Mesendoderm (in vitro differentiated cells): ENCODE results near the gene GPR17.

Experiments
- DNase-seq: peaks from one replicate; pipeline ENCODE4 v3.0.0; 2013
- H2AK5ac ChIP-seq: 2 replicates; pipeline ENCODE4 v1.6.1; 2013; ENCODE audit warnings: low read length, inconsistent platforms
- H2BK120ac ChIP-seq: 2 replicates; pipeline ENCODE4 v1.6.1; 2013; ENCODE audit warnings: low read depth, mild to moderate bottlenecking, low read length, moderate library complexity, mixed read lengths
- H2BK15ac ChIP-seq: replicated peaks from 2 replicates; pipeline ENCODE4 v1.6.1; 2013; ENCODE audit warnings: low read depth, mild to moderate bottlenecking, moderate library complexity
- H2BK5ac ChIP-seq: 2 replicates; pipeline ENCODE4 v1.6.1; 2013; ENCODE audit warnings: low read length, inconsistent platforms
- H3K18ac ChIP-seq: 2 replicates; pipeline ENCODE4 v1.6.1; 2013; ENCODE audit warnings: mild to moderate bottlenecking, low read length, mixed read lengths
- H3K23ac ChIP-seq: one replicate; pipeline ENCODE4 v1.6.1; 2013; ENCODE audit warnings: low read length
- H3K27ac ChIP-seq: 2 replicates; pipeline ENCODE4 v1.5.1; 2013; ENCODE audit warnings: low read depth, mild to moderate bottlenecking, inconsistent platforms, low read length, moderate library complexity
- H3K27me3 ChIP-seq: 2 replicates; pipeline ENCODE4 v1.6.1; 2013; ENCODE audit warnings: low read length, control low read depth, mild to moderate bottlenecking, inconsistent platforms; ENCODE audit not compliant: insufficient read depth, poor library complexity
- H3K36me3 ChIP-seq: 2 replicates; pipeline ENCODE4 v1.6.1; 2013; ENCODE audit warnings: low read length, inconsistent platforms; ENCODE audit not compliant: control insufficient read depth, insufficient read depth
- H3K4ac ChIP-seq: one replicate; pipeline ENCODE4 v1.6.1; 2013; ENCODE audit warnings: low read depth, mild to moderate bottlenecking, low read length, moderate library complexity
- H3K4me1 ChIP-seq: 2 replicates; pipeline ENCODE4 v1.6.1; 2013; ENCODE audit warnings: low read depth, low read length, inconsistent platforms; ENCODE audit not compliant: control insufficient read depth
- H3K4me2 ChIP-seq: 2 replicates; pipeline ENCODE4 v1.6.1; 2013; ENCODE audit warnings: low read length
- H3K4me3 ChIP-seq: 2 replicates; pipeline ENCODE4 v1.5.1; 2013; ENCODE audit warnings: mild to moderate bottlenecking, low read length
- H3K56ac ChIP-seq: one replicate; pipeline ENCODE4 v1.6.1; 2013; ENCODE audit warnings: low read length
- H3K79me1 ChIP-seq: 2 replicates; pipeline ENCODE4 v1.6.1; 2013; ENCODE audit warnings: low read length, inconsistent platforms
- H3K79me2 ChIP-seq: 2 replicates; pipeline ENCODE4 v1.6.1; 2013; ENCODE audit warnings: mild to moderate bottlenecking, low read length; ENCODE audit not compliant: control insufficient read depth, insufficient read depth
- H3K9ac ChIP-seq: 2 replicates; pipeline ENCODE4 v1.6.1; 2013; ENCODE audit warnings: low read length, inconsistent platforms
- H4K5ac ChIP-seq: one replicate; pipeline ENCODE4 v1.6.1; 2013; ENCODE audit warnings: low read length
- H4K8ac ChIP-seq: one replicate; pipeline ENCODE4 v1.6.1; 2013; ENCODE audit warnings: low read depth, mild to moderate bottlenecking, control low read depth, low read length, moderate library complexity
- WGBS: extraction: QIAGEN DNeasy Blood & Tissue Kit; methylation state at CpG from one replicate; pipeline ENCODE4 v1.1.7; 2013; ENCODE audit warnings: low lambda C conversion rate, missing lambda C conversion rate; ENCODE audit not compliant: insufficient coverage; ENCODE audit errors: extremely low coverage; 5-methylcytosine and 5-hydroxymethylcytosine counted together

Gene GPR17

DNA sequence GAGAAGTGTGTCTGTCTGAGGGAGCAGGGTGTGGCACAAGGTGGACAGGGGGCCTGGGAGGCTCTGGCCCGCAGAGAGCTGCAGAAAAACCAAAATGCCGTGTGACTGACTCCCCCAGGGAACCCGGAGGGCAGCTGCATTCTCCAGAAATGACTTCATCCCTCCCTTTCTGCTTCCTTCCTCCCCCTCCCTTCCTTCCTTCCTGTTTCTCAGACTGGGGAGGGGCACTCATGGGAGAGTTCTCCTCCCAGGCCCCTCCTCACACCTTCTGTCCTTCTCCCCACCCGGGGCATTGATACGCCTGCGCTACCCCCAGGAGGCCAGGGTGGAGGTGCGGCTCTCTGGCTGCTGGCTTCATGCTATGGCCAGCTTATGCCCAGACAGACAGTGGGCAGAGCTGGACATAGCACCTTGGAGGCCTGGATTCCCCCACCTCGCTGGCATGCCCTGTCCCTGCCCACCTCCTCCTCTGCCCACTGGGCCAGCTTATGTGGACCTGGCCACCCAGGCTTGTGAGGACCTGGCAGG lies 8.2 kb upstream of the GPR17 start:
- Histone ChIP-seq H3K56ac (peak overlapping the region; percentile 97), H3K4ac (peak overlapping the region; percentile 66), H3K4me3 (no peak overlapping the region), H3K4me2 (peak overlapping the region; percentile 69), H3K27ac (peak overlapping the region; percentile 64), H3K9ac (peak overlapping the region; percentile 72), H3K79me1 (no peaks in the 10 kb centered on the region), H3K23ac (peak overlapping the region; percentile 85), H3K36me3 (no peaks in the 10 kb centered on the region), H3K79me2 (no peaks in the 10 kb centered on the region), H2BK5ac (peak overlapping the region; percentile 97), H3K18ac (peak overlapping the region; percentile 76), H4K5ac (no peak overlapping the region), H4K8ac (peak overlapping the region; percentile 40), H2BK15ac (no peak overlapping the region), H2BK120ac (no peak overlapping the region), H2AK5ac (peak overlapping the region; percentile 79), H3K4me1 (peaks cover 11% of the 10 kb centered on the region), H3K27me3 (no peaks in the 10 kb centered on the region)
- DNase-seq: peak; percentile 99
- WGBS: no CpG with 5 or more reads among the region's 8 CpGs

- Histone ChIP-seq H3K23ac (peak overlapping the region; percentile 85), H4K8ac (no peak overlapping the region), H3K18ac (peak overlapping the region; percentile 76), H3K4ac (peak overlapping the region; percentile 66), H3K79me1 (no peaks in the 10 kb centered on the region), H2BK15ac (no peak overlapping the region), H4K5ac (no peak overlapping the region), H2AK5ac (peak overlapping the region; percentile 65), H3K36me3 (no peaks in the 10 kb centered on the region), H3K56ac (peak overlapping the region; percentile 97), H3K9ac (peak overlapping the region; percentile 72), H3K27ac (peak overlapping the region; percentile 64), H2BK5ac (peak overlapping the region; percentile 97), H3K79me2 (no peaks in the 10 kb centered on the region), H3K4me3 (no peak overlapping the region), H2BK120ac (no peak overlapping the region), H3K4me2 (peak overlapping the region; percentile 69), H3K4me1 (peaks cover 11% of the 10 kb centered on the region), H3K27me3 (no peaks in the 10 kb centered on the region)
- WGBS: no CpG with 5 or more reads among the region's 23 CpGs
- peak; percentile 93 for DNase-seq
Observed at GRCh38 chr2:127638361-127639110, 7.4 kb upstream of the GPR17 start.

DNA sequence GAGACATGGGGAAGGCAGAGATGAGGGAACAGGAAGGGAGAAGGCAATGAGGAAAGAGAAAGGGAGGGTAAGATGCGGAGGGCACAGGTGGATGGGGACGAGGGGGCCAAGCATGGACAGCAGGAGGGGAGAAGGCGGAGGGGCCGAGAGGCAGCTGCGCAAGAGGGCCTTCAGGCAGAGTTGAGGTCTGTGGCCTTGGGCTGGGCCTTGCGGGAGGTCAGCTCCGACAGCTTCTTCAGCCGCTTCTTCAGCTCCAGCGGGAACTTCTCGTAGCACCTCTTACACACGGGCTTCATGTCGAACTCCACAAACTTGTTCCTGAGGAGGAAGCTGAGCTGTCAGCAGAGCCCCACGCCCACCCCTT lies 6.9 kb upstream of the GPR17 start:
- no peak overlapping the region for H4K8ac ChIP-seq
- no peak overlapping the region for H3K4me3 ChIP-seq
- H3K4ac ChIP-seq: no peak overlapping the region
- DNase-seq: no peak
- peaks cover 11% of the 10 kb centered on the region for H3K4me1 ChIP-seq
- no peak overlapping the region for H2BK120ac ChIP-seq
- no CpG with 5 or more reads among the region's 13 CpGs for WGBS
- no peak overlapping the region for H2BK5ac ChIP-seq
- no peak overlapping the region for H3K4me2 ChIP-seq
- no peak overlapping the region for H3K27ac ChIP-seq
- H3K79me1 ChIP-seq: no peaks in the 10 kb centered on the region
- H4K5ac ChIP-seq: no peak overlapping the region
- no peaks in the 10 kb centered on the region for H3K27me3 ChIP-seq
- no peak overlapping the region for H3K9ac ChIP-seq
- H2BK15ac ChIP-seq: no peak overlapping the region
- no peaks in the 10 kb centered on the region for H3K36me3 ChIP-seq
- no peaks in the 10 kb centered on the region for H3K79me2 ChIP-seq
- no peak overlapping the region for H3K23ac ChIP-seq
- H2AK5ac ChIP-seq: no peak overlapping the region
- H3K18ac ChIP-seq: no peak overlapping the region
- H3K56ac ChIP-seq: peak overlapping the region; percentile 97

DNA sequence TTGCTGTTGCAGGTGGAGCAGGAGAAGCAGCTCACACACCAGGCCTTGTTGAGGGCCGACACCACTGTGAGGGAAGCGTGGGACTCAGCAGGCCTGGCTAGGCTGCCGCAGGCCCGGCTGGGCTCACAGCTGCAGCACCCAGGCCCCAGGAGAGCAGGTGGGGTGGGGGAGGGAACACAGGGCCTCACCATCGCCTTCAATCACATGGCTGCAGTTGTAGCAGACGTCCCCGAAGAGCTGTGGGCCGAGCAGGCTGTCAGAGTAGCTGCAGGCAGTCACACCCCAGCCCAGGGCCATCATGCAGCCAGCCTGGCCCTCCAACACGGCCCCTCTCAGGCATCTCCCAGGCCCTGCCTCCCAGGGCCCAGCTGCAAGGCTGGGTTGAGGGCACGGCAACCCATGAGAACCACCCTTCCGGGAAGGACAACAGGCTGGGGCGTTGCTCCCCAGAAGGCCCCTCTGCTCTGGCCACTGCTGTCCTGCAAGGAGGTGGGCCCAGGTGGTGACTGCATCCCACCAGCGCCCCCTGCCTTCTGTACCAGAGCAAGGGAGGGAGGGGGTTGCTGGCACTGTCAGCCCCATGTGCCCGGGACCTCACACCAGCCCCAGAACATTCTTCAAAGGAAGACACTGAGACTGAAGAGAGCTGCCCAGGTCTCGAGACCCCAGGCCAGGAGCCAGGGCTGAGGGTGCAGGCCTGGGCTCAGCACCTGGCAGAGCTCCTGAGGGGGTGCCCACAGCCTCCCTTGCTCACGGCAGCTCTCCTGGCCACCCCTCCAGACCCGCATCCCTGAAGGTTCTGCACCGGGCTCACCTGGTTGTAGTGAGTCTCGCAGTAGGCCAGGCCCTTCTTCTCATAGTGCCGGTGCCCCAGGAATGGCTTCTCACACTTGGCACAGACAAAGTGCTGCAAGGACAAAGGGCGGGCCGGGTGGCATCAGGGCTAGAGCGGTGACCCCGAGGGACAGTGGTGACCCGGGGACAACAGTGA lies 5.6 kb upstream of the GPR17 start:
- peak; percentile 41 for DNase-seq
- Histone ChIP-seq H3K27ac (no peak overlapping the region), H3K4me1 (peaks cover 11% of the 10 kb centered on the region)

DNA sequence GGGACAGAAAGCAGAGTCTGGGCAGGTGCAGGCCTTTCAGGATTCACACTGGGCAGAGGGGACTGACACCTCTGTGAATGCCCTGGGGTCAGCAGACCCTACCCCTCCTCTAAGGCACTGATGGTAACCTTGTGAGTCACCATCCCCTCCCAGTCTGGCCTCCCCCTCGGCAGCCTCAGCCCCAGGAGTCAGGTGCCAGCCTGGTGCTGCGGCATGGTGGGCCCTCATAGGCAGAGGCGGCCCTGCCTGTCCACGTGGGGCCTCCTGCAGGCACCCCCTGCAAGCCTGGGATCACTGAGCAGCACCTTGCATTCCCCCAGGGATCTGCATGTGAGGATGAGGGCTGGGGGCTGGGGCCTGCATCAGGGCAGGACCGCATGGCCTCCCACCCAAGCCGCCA lies 4.8 kb upstream of the GPR17 start:
- Histone ChIP-seq H4K5ac (no peak overlapping the region), H3K56ac (no peak overlapping the region), H3K23ac (no peak overlapping the region), H2BK5ac (no peak overlapping the region), H2BK120ac (no peak overlapping the region), H3K9ac (no peak overlapping the region), H3K79me1 (no peaks in the 10 kb centered on the region), H3K4ac (no peak overlapping the region), H2BK15ac (no peak overlapping the region), H2AK5ac (no peak overlapping the region), H3K36me3 (no peaks in the 10 kb centered on the region), H3K27ac (no peak overlapping the region), H3K18ac (no peak overlapping the region), H3K27me3 (no peaks in the 10 kb centered on the region), H3K79me2 (no peaks in the 10 kb centered on the region), H3K4me3 (no peak overlapping the region), H4K8ac (no peak overlapping the region), H3K4me1 (peaks cover 11% of the 10 kb centered on the region), H3K4me2 (no peak overlapping the region)
- DNase-seq: no peak
- no CpG with 5 or more reads among the region's 6 CpGs for WGBS

More for the DNA sequence above, 5.6 kb upstream of the GPR17 start:
- H2AK5ac ChIP-seq: no peak overlapping the region
- H3K4me2 ChIP-seq: no peak overlapping the region
- H3K18ac ChIP-seq: no peak overlapping the region
- no peak overlapping the region for H3K9ac ChIP-seq
- no peak overlapping the region for H2BK15ac ChIP-seq
- no peak overlapping the region for H2BK120ac ChIP-seq
- H3K79me2 ChIP-seq: no peaks in the 10 kb centered on the region
- H3K23ac ChIP-seq: no peak overlapping the region
- no peaks in the 10 kb centered on the region for H3K79me1 ChIP-seq
- H3K27me3 ChIP-seq: no peaks in the 10 kb centered on the region
- H4K5ac ChIP-seq: no peak overlapping the region
- no peak overlapping the region for H3K4ac ChIP-seq
- no peaks in the 10 kb centered on the region for H3K36me3 ChIP-seq
- no CpG with 5 or more reads among the region's 25 CpGs for WGBS
- H4K8ac ChIP-seq: no peak overlapping the region
- peak overlapping the region; percentile 22 for H3K56ac ChIP-seq
- no peak overlapping the region for H2BK5ac ChIP-seq
- H3K4me3 ChIP-seq: no peak overlapping the region
